ENCODE data around the gene VTN.

The VTN gene

GRCh38 chr17:28320215-28321061 lies 49.7 kb downstream of the VTN start:
- no peak for DNase-seq (ENCODE audit: low spot score)

- peak; percentile 23 for DNase-seq (ENCODE audit: low spot score)
These were observed 50.5 kb downstream of the VTN start for GRCh38 chr17:28319598-28319935.

- peak; percentile 98 for DNase-seq (ENCODE audit: low spot score)
These were observed 51.1 kb downstream of the VTN start, which contains the start of gene TMEM97 for GRCh38 chr17:28318759-28319597. Gene TMEM97 (plus strand): TSS chr17:28319200. CDS start chr17:28319240, 40 bp downstream.

DNA sequence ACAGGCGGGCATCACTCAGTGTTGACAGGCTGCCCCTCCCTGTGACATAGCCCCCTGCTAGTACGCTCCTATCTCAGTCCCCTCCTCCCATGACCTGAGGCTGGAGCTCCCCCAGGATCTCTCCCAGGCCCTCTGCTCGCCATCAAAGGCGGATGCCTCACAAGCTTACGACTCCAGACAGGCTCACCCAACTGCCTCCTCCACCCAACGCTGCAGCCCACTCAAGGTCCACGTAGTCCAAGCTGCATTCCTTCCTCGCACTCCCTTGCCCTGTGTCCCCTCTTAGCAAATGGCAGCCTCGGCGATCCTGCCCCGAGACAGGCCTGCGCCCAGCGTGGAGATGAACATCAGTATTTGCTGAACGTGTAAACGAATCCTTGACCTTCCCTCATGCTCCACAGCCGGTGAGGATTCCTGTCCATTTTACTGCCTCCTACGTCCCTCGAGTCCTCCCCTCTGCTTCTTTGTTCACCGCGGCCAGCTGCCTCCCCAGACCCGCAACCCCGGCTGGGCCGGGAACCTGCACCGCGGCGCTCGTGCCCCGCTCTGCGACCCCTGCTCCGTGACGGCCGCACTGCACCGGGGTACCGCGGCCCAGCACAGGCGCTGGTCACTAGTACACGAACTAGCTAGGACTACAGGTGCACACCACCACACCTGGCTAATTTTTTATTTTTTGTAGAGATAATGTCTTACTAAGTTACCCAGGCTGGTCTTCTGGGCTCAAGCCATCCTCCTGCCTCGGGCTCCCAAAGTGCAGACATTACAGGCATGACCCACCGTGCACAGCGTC lies 51.9 kb downstream of the VTN start:
- no peak for DNase-seq (ENCODE audit: low spot score)
